ENCODE measurements around the gene SHMT1.

GRCh38 chr17:18378205-18378505 lies 14.8 kb upstream of the SHMT1 start:
- TF ChIP-seq EZH2 (IDR thresholded peaks at IDR 0.05; ENCODE audit: low read length), result no peak
- no peak for TF ChIP-seq CTCF (optimal IDR thresholded peaks at IDR 0.05 in 1 of 3, IDR thresholded peaks at IDR 0.05 in 1 of 3, conservative IDR thresholded peaks at IDR 0.05 in 1 of 3; ENCODE audit: extremely low read depth in 1 of 3, insufficient read depth in 2 of 3, low read length in 3 of 3)
